ENCODE results near the gene OR6B1.
"Not testable (repeated sequence)": the region's sequence is repeated elsewhere in the genome, so short reads cannot be mapped to it uniquely, and the experiment has no call there.

The OR6B1 gene

DNA sequence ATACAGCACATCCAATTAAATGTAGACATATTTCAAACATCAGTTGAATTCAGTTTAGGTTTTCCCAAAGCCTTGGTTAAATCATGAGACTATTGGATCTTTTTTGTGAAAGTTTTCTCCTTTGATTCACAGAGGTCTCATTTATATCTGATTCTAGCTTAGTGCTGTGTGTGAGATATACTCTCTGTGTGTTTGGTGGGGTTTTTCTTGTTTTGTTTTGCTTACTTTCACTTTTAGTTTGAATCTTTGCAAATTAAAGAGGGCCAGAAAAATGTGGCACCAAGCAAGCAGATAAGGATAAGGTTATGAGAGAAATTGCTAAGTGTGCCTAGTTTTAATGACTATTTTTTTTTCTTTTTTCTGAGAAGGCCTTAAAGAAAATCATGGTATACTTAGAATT, 12.6 kb upstream of the OR6B1 start:
- H3K27me3 Mint-ChIP-seq = peaks cover 5% of the 10 kb centered on the region
- no peak overlapping the region for H3K27ac Mint-ChIP-seq
- H3K4me3 Mint-ChIP-seq = no peak overlapping the region
- peaks cover 13% of the 10 kb centered on the region for H3K4me1 Mint-ChIP-seq
- peaks cover 9% of the 10 kb centered on the region for H3K9me3 Mint-ChIP-seq
- peaks cover 7% of the 10 kb centered on the region for H3K36me3 Mint-ChIP-seq

GRCh38 chr7:143988976-143989745, 11.0 kb upstream of the OR6B1 start:
- Mint-ChIP-seq H3K36me3 (peaks cover 7% of the 10 kb centered on the region), H3K4me3 (no peak overlapping the region), H3K4me1 (peaks cover 13% of the 10 kb centered on the region), H3K9me3 (peaks cover 9% of the 10 kb centered on the region), H3K27ac (no peak overlapping the region), H3K27me3 (peaks cover 6% of the 10 kb centered on the region)

DNA sequence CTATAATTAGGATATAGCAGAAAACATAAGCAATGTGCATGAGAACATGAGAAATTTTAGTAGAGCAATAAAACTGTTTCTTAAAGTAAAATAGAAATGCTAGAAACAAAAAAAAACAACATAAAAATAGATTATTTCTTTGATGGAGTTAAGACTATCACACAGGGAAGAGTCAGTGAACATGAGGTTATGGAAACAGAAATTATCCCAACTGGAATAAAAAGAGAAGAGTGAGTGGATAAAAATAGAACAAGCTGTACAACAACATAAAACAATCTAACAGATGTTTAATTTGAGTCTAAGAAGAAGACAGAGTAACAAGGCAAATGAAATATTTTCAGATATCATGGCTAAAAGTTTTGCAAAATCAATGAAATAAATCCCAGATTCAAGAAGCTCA, 7.5 kb upstream of the OR6B1 start:
- peaks cover 9% of the 10 kb centered on the region for H3K9me3 Mint-ChIP-seq
- H3K4me1 Mint-ChIP-seq = peaks cover under 1% of the 10 kb centered on the region
- peaks cover 7% of the 10 kb centered on the region for H3K36me3 Mint-ChIP-seq
- no peak overlapping the region for H3K27ac Mint-ChIP-seq
- no peak overlapping the region for H3K4me3 Mint-ChIP-seq
- peaks cover 12% of the 10 kb centered on the region for H3K27me3 Mint-ChIP-seq

GRCh38 chr7:143993924-143994323, 6.2 kb upstream of the OR6B1 start:
- no peak overlapping the region for H3K4me3 Mint-ChIP-seq
- peaks cover 7% of the 10 kb centered on the region for H3K36me3 Mint-ChIP-seq
- H3K9me3 Mint-ChIP-seq = peaks cover 9% of the 10 kb centered on the region
- H3K27ac Mint-ChIP-seq = no peak overlapping the region
- no peaks in the 10 kb centered on the region for H3K4me1 Mint-ChIP-seq
- peaks cover 12% of the 10 kb centered on the region for H3K27me3 Mint-ChIP-seq

DNA sequence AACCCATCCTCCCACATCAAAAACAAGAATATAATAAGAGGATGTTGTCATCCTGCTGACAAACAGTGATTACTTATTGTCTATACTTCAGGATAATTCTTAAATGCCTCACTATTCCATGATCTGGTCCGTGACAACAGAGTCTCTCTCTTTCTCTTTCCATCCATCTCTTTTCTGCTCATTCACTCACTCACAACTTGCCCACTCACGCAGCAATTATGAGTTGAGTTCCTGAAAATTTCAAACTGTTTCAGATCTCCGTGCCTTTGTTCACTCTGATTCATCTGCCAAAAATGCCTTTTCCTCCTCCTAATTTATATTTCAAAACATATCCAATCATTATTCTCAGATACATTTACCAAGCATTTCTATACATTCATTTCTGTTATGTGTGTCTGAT, 1.4 kb downstream of the OR6B1 start:
- H3K9me3 Mint-ChIP-seq = no peaks in the 10 kb centered on the region
- H3K27me3 Mint-ChIP-seq = peaks cover 4% of the 10 kb centered on the region
- H3K36me3 Mint-ChIP-seq = no peaks in the 10 kb centered on the region
- no peak overlapping the region for H3K27ac Mint-ChIP-seq
- H3K4me3 Mint-ChIP-seq = no peak overlapping the region
- H3K4me1 Mint-ChIP-seq = no peaks in the 10 kb centered on the region

- H3K36me3 Mint-ChIP-seq = peaks cover 2% of the 10 kb centered on the region
- H3K4me3 Mint-ChIP-seq = no peak overlapping the region
- peaks cover 5% of the 10 kb centered on the region for H3K27me3 Mint-ChIP-seq
- H3K4me1 Mint-ChIP-seq = no peaks in the 10 kb centered on the region
- no peak overlapping the region for H3K27ac Mint-ChIP-seq
- peaks cover 4% of the 10 kb centered on the region for H3K9me3 Mint-ChIP-seq
Observed at GRCh38 chr7:144004703-144005102, 4.6 kb downstream of the OR6B1 start.

DNA sequence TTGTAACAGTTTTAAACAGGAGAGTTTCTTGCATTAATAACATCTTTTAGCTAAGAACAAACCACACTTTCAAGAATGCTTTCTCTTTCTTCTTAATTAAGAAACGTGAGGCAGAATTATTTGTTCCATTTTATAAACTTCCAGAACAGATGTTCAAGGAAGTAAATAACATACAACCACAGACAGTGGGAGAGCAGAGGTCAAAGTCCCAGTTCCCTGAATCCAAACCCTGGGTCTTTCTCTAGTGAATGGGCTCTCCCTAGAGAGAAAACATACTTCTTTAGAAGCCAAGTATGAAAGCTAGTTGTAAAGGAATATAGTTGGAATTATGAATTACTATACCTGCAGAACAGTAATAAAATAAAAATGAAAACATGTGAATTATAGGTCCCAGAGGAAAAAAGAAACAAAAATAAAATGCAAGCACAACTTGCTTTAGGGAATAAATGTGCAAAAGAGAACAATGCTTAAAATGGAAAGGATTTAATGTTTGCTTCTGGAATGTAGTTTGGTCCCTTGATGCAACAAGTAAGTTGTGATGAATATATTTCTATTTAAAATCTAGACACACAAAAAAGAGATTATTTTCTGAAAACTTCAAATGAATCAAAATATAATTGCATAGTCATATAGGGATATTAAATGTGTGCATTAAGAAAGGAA, 6.0 kb downstream of the OR6B1 start:
- no peaks in the 10 kb centered on the region for H3K4me1 Mint-ChIP-seq
- H3K27ac Mint-ChIP-seq = no peak overlapping the region
- peaks cover 2% of the 10 kb centered on the region for H3K36me3 Mint-ChIP-seq
- no peak overlapping the region for H3K4me3 Mint-ChIP-seq
- H3K9me3 Mint-ChIP-seq = peaks cover 9% of the 10 kb centered on the region
- H3K27me3 Mint-ChIP-seq = peaks cover 9% of the 10 kb centered on the region

- H3K36me3 Mint-ChIP-seq = peaks cover 2% of the 10 kb centered on the region
- H3K4me3 Mint-ChIP-seq = no peak overlapping the region
- H3K9me3 Mint-ChIP-seq = peaks cover 9% of the 10 kb centered on the region
- H3K4me1 Mint-ChIP-seq = no peaks in the 10 kb centered on the region
- H3K27me3 Mint-ChIP-seq = peaks cover 9% of the 10 kb centered on the region
- H3K27ac Mint-ChIP-seq = no peak overlapping the region
Observed at GRCh38 chr7:144006692-144007042, 6.5 kb downstream of the OR6B1 start.

DNA sequence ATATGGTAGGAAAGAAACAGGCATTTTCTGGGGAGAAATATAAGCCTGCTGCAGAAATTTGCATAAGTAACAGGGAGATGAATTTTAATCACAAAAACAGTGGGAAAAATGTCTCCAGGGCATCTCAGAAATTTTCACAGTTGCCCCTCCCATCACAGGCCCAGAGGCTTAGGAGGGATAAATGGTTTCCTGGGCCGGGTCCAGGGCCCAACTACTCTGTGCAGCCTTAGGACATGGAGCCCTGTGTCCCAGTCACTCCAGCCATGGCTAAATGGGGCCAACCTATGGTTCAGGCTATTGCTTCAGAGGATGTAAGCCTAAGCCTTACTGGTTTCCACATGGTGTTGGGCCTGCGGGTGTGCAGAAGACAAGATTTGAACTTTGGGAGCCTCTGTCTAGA, 9.2 kb downstream of the OR6B1 start:
- H3K27ac Mint-ChIP-seq = no peak overlapping the region
- no peaks in the 10 kb centered on the region for H3K4me1 Mint-ChIP-seq
- peaks cover 2% of the 10 kb centered on the region for H3K36me3 Mint-ChIP-seq
- H3K27me3 Mint-ChIP-seq = peaks cover 14% of the 10 kb centered on the region
- H3K4me3 Mint-ChIP-seq = no peak overlapping the region
- peaks cover 9% of the 10 kb centered on the region for H3K9me3 Mint-ChIP-seq

DNA sequence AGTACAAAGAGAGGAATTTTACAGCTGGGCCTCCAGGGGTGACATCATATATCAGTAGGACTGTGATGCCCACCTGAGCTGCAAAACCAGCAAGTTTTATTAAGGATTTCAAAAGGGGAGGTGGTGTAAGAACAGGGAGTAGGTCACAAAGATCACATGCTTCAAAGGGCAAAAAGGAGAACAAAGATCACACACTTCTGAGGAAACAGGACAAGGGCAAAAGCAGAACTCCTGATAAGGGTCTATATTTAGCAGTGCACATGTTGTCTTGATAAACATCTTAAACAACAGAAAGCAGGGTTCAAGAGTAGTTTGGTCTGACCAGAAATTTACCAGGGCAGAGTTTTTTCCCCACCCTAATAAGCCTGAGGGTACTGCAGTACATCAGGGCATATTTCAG, 9.9 kb downstream of the OR6B1 start:
- H3K27ac Mint-ChIP-seq, H3K4me3 Mint-ChIP-seq: not testable (repeated sequence)

GRCh38 chr7:144010821-144011220, 10.7 kb downstream of the OR6B1 start:
- H3K4me3 Mint-ChIP-seq, H3K27ac Mint-ChIP-seq, H3K4me1 Mint-ChIP-seq, H3K36me3 Mint-ChIP-seq, H3K9me3 Mint-ChIP-seq: not testable (repeated sequence)
- H3K27me3 Mint-ChIP-seq = peaks cover 12% of the 10 kb centered on the region

More for the DNA sequence above, 9.9 kb downstream of the OR6B1 start:
- H3K27me3 Mint-ChIP-seq = peaks cover 14% of the 10 kb centered on the region
- H3K36me3 Mint-ChIP-seq, H3K9me3 Mint-ChIP-seq, H3K4me1 Mint-ChIP-seq: not testable (repeated sequence)

DNA sequence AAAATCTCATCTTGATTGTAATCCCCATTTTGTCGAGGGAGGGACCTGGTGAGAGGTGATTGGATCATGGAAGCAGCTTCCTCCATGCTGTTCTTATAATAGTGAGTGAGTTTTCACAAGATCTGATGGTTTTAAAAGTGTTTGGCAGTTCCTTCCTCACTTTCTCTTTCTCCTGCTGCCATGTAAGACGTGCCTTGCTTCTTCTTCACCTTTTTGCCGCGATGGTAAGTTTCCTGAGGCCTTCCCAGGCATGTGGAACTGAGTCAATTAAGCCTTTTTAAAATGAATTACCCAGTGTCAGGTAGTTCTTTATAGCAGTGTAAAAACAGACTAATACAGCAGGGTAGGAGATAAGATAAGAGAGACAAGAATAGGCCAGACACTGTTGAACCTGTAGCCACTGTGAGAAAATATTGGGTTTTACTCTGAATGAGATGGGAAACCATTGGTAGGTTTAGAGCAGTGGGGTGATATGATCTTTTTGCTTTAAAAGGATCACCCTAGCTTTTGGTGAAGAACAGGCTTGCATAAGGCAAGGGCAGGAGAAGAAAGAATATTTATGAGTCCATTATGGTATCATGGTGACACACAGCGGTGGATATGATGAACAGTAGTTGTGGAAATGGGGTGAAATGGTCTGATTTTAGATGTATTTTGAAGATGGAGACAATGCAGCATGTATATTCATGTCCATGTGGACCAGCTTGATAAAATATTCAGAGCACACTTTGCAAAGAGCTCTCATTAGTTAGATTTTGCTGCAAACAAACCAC, 11.5 kb downstream of the OR6B1 start:
- Mint-ChIP-seq H3K27me3 (peaks cover 12% of the 10 kb centered on the region), H3K4me1 (no peaks in the 10 kb centered on the region), H3K4me3 (no peak overlapping the region), H3K27ac (no peak overlapping the region), H3K9me3 (peaks cover 9% of the 10 kb centered on the region), H3K36me3 (peaks cover 2% of the 10 kb centered on the region)

- no peaks in the 10 kb centered on the region for H3K36me3 Mint-ChIP-seq
- H3K4me3 Mint-ChIP-seq = no peak overlapping the region
- peaks cover 4% of the 10 kb centered on the region for H3K9me3 Mint-ChIP-seq
- peaks cover 3% of the 10 kb centered on the region for H3K27me3 Mint-ChIP-seq
- no peaks in the 10 kb centered on the region for H3K4me1 Mint-ChIP-seq
- H3K27ac Mint-ChIP-seq = no peak overlapping the region
Observed at GRCh38 chr7:144018065-144018464, 17.9 kb downstream of the OR6B1 start.

DNA sequence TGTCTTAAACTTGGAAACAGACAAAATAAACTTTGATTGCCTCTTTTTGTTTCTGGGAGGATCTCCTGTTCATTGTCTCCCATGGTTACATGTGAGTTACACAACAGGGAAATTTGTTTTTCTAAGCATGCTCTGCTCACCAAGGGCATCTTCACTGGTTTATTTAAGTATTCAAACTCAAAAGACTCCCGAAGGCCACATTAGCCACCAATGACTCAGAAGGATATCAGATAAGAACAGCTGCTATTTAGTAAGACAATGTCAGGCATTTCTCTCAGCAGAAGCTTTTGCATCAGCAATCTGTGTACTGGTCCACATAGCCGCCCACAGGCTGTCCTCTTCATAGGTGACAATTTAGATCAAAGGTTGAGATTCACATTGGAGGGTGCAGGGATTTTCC, 19.3 kb downstream of the OR6B1 start:
- H3K36me3 Mint-ChIP-seq = no peaks in the 10 kb centered on the region
- peaks cover 4% of the 10 kb centered on the region for H3K9me3 Mint-ChIP-seq
- H3K4me1 Mint-ChIP-seq = no peaks in the 10 kb centered on the region
- H3K4me3 Mint-ChIP-seq = no peak overlapping the region
- H3K27ac Mint-ChIP-seq = no peak overlapping the region
- H3K27me3 Mint-ChIP-seq = no peaks in the 10 kb centered on the region

DNA sequence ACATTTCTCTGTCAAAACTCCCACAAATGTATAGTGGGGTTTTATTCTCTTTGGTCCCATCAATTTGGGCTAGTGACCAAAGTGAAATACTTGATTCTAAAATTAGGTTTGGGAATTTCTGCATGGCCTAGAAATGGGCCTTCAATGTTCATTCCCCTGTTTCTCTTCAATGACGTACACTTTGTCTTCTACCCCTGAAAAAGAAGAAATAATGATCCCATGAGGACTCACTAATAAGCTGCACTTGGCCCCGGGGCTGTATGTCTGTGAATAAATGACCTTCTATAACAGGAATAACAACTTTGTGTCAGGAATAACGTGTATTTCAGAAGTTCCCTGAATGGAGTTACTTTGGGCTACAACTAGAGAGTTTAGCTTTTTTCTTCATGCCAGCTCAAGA, 20.2 kb downstream of the OR6B1 start:
- Mint-ChIP-seq H3K27me3 (no peaks in the 10 kb centered on the region), H3K4me1 (no peaks in the 10 kb centered on the region), H3K27ac (no peak overlapping the region), H3K4me3 (no peak overlapping the region), H3K9me3 (peaks cover 4% of the 10 kb centered on the region), H3K36me3 (no peaks in the 10 kb centered on the region)

DNA sequence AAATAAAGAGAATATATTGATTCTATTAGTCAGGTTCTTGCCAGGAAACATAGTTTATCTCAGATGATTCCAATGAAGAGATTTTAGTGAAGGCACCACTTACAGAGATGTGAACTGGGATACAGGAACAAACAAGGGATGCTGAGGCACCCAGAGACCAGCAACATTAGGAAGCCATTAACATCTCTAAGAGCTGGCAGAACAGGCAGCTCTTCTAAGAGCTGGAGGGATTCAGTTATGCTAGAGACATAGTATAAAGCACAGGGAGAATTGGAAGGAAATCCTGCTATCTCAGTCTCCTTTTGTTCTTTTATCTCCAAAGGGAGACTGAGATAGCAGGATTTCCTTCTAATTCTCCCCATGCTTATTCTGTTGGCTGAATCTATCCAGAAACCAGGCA, 22.0 kb downstream of the OR6B1 start:
- Mint-ChIP-seq H3K27me3 (no peaks in the 10 kb centered on the region), H3K9me3 (peaks cover 4% of the 10 kb centered on the region), H3K4me3 (no peak overlapping the region), H3K36me3 (no peaks in the 10 kb centered on the region), H3K27ac (no peak overlapping the region), H3K4me1 (no peaks in the 10 kb centered on the region)
